Epithelial cell of proximal tubule (primary cell): Measurements from ENCODE around the gene AQP12A. TPM values are rescaled to one million over a fixed set of nuclear protein-coding genes. Genes with fewer than 3 reads are reported as not detected.
"Not testable (repeated sequence)": the region's sequence is repeated elsewhere in the genome, so short reads cannot be mapped to it uniquely, and the experiment has no call there.

Experiments used
- DNase-seq: peaks from one replicate; pipeline ENCODE4 v3.0.0-alpha.2; 2011; ENCODE audit warnings: low read depth
- H3K4me3 ChIP-seq: 2 replicates; pipeline ENCODE4 v1.5.1; 2011; ENCODE audit warnings: low read depth, mild to moderate bottlenecking, low read length
- total RNA-seq: library from RNA; depleted of rRNA; stranded (reverse); fragments of >200 nt; gene quantifications from 2 replicates; pipeline ENCODE4 v1.2.3, GENCODE V29; 2015
- TF ChIP-seq, protein P1 (sequence below): conservative IDR thresholded peaks from 2 replicates; pipeline ENCODE4 v1.5.1; 2012; ENCODE audit warnings: low read depth, mild to moderate bottlenecking, low read length

Gene AQP12A
- total RNA-seq, 1 donor from 2014 or later, result not detected

GRCh38 chr2:240682431-240683224 lies 9.0 kb upstream of the AQP12A start, which contains the start of gene AQP12B:
AQP12B (minus strand) TSS chr2:240682885; CDS start chr2:240682837, 48 bp downstream.
- H3K4me3 ChIP-seq, result not testable (repeated sequence)

DNA sequence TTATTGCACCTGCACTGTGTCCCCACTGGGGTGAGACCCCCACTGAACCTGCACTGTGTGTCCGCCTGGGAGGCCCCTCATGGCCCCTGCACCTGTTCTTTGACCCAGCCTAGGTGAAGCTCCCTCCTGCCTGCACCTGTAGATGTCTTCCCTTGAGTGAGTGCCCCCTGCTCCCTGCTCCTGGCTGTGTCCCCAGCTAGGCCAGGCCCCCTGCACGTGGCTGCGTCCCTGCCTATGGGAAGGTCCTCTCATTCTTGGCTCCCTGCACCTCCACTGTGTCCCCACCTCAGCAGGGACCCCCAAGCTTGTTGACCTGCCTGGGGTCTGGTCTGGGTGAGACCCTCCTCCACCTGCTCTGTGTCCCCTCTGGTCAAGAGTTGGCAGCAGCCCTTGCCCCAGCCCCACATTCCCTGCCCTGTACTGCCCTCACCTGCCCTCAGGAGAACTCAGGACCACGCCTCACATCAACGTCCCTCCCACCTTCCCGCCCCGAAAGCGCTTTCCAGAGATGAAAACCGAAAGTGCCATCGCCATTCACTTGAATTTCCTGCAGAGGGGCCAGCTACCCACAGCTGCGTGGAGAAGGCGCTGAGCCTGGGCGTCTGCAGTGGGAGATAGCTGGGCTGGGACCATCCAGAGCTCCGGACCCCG lies 8.2 kb upstream of the AQP12A start:
- not testable (repeated sequence) for H3K4me3 ChIP-seq, DNase-seq

More at GRCh38 chr2:240682431-240683224, 9.0 kb upstream of the AQP12A start, which contains the start of gene AQP12B:
- not testable (repeated sequence) for DNase-seq

DNA sequence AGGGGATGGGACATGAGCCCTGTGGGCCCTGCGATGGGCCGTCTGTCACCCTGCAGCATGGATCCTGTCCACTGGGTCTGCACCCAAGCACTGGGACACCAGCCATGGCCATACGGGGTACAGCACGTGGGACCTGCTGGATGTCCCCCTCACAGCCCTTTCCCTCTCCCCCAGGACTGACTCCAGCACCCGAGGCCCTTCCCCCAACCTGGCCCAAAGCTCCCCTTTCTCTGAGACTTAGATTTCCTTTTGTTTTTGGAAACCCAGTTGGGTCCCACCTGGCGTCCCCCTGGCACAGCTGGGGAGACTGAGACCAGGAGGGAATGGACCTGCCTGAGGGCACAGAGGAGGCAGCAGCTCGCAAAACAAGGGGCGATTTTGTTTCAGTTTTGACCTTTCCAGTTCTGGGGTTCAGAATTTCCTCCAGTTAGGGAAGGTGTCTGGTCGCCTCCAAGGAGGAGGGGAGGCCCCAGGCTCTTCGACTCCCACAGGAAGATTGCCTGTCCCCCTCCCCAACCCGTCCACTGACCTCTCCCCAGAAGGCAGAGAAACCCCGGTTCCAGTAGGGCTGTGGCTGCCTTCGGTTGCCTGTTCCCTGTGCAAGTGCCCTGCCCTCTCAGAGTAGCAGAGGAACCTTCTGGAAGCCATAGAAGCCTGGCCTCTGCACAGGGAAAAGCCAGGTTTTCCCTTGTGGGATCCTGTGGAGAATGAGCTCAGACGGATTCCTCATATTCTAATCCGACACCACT lies 7.5 kb upstream of the AQP12A start:
- not testable (repeated sequence) for DNase-seq, H3K4me3 ChIP-seq

DNA sequence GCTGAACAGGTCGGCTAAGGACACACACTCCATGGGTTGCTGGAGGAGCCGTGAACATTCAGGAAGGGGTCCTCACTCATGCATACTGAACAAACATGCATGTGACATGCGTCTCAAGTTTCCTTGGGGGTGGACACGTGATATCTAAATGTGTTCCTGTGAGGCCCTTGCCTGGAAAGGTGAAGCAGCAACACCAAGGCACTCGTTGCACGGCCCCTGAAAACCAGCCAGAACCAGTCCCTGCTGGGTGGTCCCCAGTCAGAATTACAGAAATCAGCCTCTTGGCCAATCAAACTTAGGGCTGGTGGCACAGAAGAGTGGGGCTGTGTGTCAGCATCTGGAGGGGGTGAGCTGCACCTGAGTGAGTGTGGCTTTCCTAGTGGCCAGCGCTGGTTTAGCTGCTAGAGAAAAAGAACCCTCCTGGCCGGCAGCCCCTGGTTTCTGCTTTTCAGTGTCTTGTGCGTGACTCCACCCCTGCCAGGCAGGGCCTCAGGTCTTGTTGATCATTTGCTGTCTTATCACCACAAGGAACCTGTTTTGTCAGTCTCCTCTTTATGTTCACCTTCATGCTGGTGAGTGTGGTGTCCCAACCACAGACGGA lies 5.8 kb upstream of the AQP12A start:
- no peak for DNase-seq
- H3K4me3 ChIP-seq, result no peak overlapping the region
- TF ChIP-seq, protein P1, sequence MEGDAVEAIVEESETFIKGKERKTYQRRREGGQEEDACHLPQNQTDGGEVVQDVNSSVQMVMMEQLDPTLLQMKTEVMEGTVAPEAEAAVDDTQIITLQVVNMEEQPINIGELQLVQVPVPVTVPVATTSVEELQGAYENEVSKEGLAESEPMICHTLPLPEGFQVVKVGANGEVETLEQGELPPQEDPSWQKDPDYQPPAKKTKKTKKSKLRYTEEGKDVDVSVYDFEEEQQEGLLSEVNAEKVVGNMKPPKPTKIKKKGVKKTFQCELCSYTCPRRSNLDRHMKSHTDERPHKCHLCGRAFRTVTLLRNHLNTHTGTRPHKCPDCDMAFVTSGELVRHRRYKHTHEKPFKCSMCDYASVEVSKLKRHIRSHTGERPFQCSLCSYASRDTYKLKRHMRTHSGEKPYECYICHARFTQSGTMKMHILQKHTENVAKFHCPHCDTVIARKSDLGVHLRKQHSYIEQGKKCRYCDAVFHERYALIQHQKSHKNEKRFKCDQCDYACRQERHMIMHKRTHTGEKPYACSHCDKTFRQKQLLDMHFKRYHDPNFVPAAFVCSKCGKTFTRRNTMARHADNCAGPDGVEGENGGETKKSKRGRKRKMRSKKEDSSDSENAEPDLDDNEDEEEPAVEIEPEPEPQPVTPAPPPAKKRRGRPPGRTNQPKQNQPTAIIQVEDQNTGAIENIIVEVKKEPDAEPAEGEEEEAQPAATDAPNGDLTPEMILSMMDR, result no peak

- H3K4me3 ChIP-seq, result no peak overlapping the region
- DNase-seq, result no peak
- TF ChIP-seq, protein P1, result no peak
Measured at GRCh38 chr2:240686460-240686859, 5.2 kb upstream of the AQP12A start.

DNA sequence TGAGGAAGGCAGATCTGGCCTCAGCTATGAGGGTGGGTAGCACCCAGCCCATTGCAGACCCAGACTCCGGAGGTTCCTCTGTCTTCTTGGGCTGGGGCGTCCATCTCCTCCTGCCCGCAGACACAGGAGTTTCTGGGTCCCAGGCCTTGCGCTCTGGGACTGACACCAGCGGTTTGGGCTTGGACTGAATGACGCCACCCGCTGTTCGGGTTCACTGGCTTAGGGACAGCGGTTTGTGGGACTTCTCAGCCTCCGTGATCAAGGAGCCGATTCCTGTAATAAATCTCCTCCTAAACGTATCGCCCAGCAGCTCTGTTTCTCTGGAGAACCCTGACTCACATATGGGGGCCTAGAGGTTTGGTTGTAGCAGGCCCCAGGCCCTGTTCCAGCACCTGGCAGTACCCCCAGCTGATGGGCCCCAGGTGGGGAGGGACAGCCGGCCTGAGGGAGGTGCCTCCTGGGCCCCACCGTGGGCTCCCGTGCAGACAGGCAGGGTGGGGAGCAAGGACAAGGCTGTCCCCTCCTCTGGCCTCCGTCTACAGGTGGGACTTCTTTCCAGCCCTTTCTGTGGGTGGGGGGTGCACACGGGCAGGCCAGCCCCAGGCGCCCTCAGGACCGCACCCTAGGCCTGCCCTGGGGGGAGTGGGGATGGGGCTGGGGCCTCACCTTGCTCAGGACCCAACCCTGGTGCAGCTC lies 4.5 kb upstream of the AQP12A start:
- TF ChIP-seq, protein P1, result no peak
- no peak for DNase-seq

GRCh38 chr2:240687741-240688552 lies 3.7 kb upstream of the AQP12A start:
- no peak for DNase-seq
- TF ChIP-seq, protein P1, result no peak
- no peak overlapping the region for H3K4me3 ChIP-seq

More for the DNA sequence above, 4.5 kb upstream of the AQP12A start:
- no peak overlapping the region for H3K4me3 ChIP-seq
